GM23248 (cell line): ENCODE data around the gene ZNF398. TPM values are rescaled to one million over a fixed set of nuclear protein-coding genes. Genes with fewer than 3 reads are reported as not detected.

Experiments
- DNase-seq: peaks from one replicate; pipeline ENCODE4 v3.0.0-alpha.2; 2015
- H2AFZ ChIP-seq: fragments of 200-600 bp; sonication (generic); 2 replicates; pipeline ENCODE4 v1.6.1; 2016; ENCODE audit warnings: antibody characterized with exemption
- H3F3A ChIP-seq: fragments of 200-600 bp; sonication (generic); 2 replicates; pipeline ENCODE4 v1.6.1; 2016; ENCODE audit warnings: mild to moderate bottlenecking, antibody characterized with exemption, mixed run types; ENCODE audit not compliant: insufficient read depth
- H3K27ac ChIP-seq: fragments of 200-600 bp; sonication (generic); 2 replicates; pipeline ENCODE4 v1.5.1; 2016; ENCODE audit warnings: mild to moderate bottlenecking
- H3K27me3 ChIP-seq: fragments of 200-600 bp; sonication (generic); replicated peaks from 2 replicates; pipeline ENCODE4 v1.6.1; 2016; ENCODE audit warnings: mild to moderate bottlenecking; ENCODE audit not compliant: insufficient read depth
- H3K36me3 ChIP-seq: fragments of 200-600 bp; sonication (generic); 2 replicates; pipeline ENCODE4 v1.6.1; 2016; ENCODE audit warnings: low read depth, mild to moderate bottlenecking
- H3K4me1 ChIP-seq: fragments of 200-600 bp; sonication (generic); 2 replicates; pipeline ENCODE4 v1.6.1; 2016; ENCODE audit warnings: mild to moderate bottlenecking; ENCODE audit not compliant: insufficient read depth
- H3K4me2 ChIP-seq: fragments of 200-600 bp; sonication (generic); one replicate; pipeline ENCODE4 v1.6.1; 2016; ENCODE audit warnings: mild to moderate bottlenecking; ENCODE audit not compliant: unreplicated experiment
- H3K4me3 ChIP-seq: fragments of 200-600 bp; sonication (generic); 2 replicates; pipeline ENCODE4 v1.5.1; 2016; ENCODE audit warnings: mild to moderate bottlenecking
- H3K79me2 ChIP-seq: fragments of 200-600 bp; sonication (generic); 2 replicates; pipeline ENCODE4 v1.6.1; 2016; ENCODE audit warnings: mild to moderate bottlenecking; ENCODE audit not compliant: insufficient read depth
- H3K9ac ChIP-seq: fragments of 200-600 bp; sonication (generic); 2 replicates; pipeline ENCODE4 v1.6.1; 2016; ENCODE audit warnings: mild to moderate bottlenecking
- H3K9me2 ChIP-seq: fragments of 200-600 bp; sonication (generic); 2 replicates; pipeline ENCODE4 v1.6.1; 2016; ENCODE audit warnings: mixed run types, mild to moderate bottlenecking, moderate library complexity; ENCODE audit not compliant: insufficient read depth
- H3K9me3 ChIP-seq: fragments of 200-600 bp; sonication (generic); one replicate; pipeline ENCODE4 v1.6.1; 2017; ENCODE audit warnings: low read depth
- H4K20me1 ChIP-seq: fragments of 200-600 bp; sonication (generic); 2 replicates; pipeline ENCODE4 v1.6.0; 2016; ENCODE audit not compliant: insufficient read depth
- EZH2 ChIP-seq: fragments of 200-600 bp; sonication (generic); IDR thresholded peaks from 2 replicates; pipeline ENCODE4 v1.6.1; 2018; ENCODE audit warnings: antibody characterized with exemption, mild to moderate bottlenecking; ENCODE audit not compliant: insufficient read depth, poor library complexity, severe bottlenecking
- EZH2phosphoT487 ChIP-seq: fragments of 200-600 bp; sonication (generic); IDR thresholded peaks from 2 replicates; pipeline ENCODE4 v1.6.1; 2018; ENCODE audit warnings: antibody characterized with exemption, moderate library complexity, mild to moderate bottlenecking, low read depth; ENCODE audit not compliant: insufficient read depth
- WGBS, 2 experiments: methylation state at CpG; one replicate each; pipeline ENCODE4 v1.1.6; 2015 to 2017; ENCODE audit warnings: low lambda C conversion rate in 2 of 2, low coverage in 1 of 2; ENCODE audit errors: missing lambda C conversion rate in 2 of 2; 5-methylcytosine and 5-hydroxymethylcytosine counted together
- in situ Hi-C: fragments of 300-500 bp; cut with MboI; formaldehyde crosslinking; loops from 2 replicates; pipeline ENCODE4 v1.15.0; 2020
- polyA plus RNA-seq: library from polyadenylated mRNA; unstranded; fragments of >200 nt; fragmentation: Nextera tagmentation; extraction: Ambion mirVana; gene quantifications from 2 replicates; pipeline ENCODE4 v1.2.1, GENCODE V29; 2016
- total RNA-seq: library from RNA; depleted of rRNA; stranded (reverse); fragments of >200 nt; shearing (Covaris generic); gene quantifications from 2 replicates; pipeline ENCODE4 v1.2.3, GENCODE V29; 2014; rRNA removed

Gene ZNF398
- total RNA-seq (8.1 and 12.5 TPM in 2 replicates), polyA plus RNA-seq (6.7 and 7.1 TPM in 2 replicates)

- H3K36me3 ChIP-seq = no peaks in the 10 kb centered on the region
- WGBS, 2 experiments = 1 to 2% methylated on average over 42 to 57 of the region's 79 CpGs
- H4K20me1 ChIP-seq = no peaks in the 10 kb centered on the region
- H3K4me3 ChIP-seq = peak within 1 kb of the TSS; percentile 96
- no peak for TF ChIP-seq EZH2
- no peak for TF ChIP-seq EZH2phosphoT487
- peak within 1 kb of the TSS; percentile 95 for H3K27ac ChIP-seq
- H3K9me3 ChIP-seq = no peaks in the 10 kb centered on the region
- peak within 1 kb of the TSS; percentile 99 for H3K9ac ChIP-seq
- in situ Hi-C loops = no loop called here
- peak; percentile 91 for DNase-seq
- H3K27me3 ChIP-seq = no peaks in the 10 kb centered on the region
- H3K4me1 ChIP-seq = 0 out of 2 replicates have a peak, but pooled peaks cover 3% of the 10 kb centered on the region
- H3K9me2 ChIP-seq = no peaks in the 10 kb centered on the region
- peaks cover 45% of the 10 kb centered on the region for H3K79me2 ChIP-seq
- H2AFZ ChIP-seq = peak within 1 kb of the TSS; percentile 99
- H3F3A ChIP-seq = peaks cover 24% of the 10 kb centered on the region
- peak within 1 kb of the TSS; percentile 94 for H3K4me2 ChIP-seq
Measured at GRCh38 chr7:149147072-149147751, at the start of gene ZNF398. Gene ZNF398, plus strand, starts transcription at chr7:149147453. Its CDS starts 290 bp downstream, at chr7:149147743.

GRCh38 chr7:149099058-149099457 is 48.2 kb upstream of the ZNF398 start:
- Histone ChIP-seq H4K20me1 (no peaks in the 10 kb centered on the region), H3K9me3 (no peaks in the 10 kb centered on the region), H3K79me2 (no peaks in the 10 kb centered on the region), H3K4me2 (no peak overlapping the region), H3K9me2 (no peaks in the 10 kb centered on the region), H3K27ac (no peak overlapping the region), H3K4me1 (0 out of 2 replicates have a peak, but pooled peaks cover 7% of the 10 kb centered on the region), H2AFZ (no peak overlapping the region), H3K27me3 (no peaks in the 10 kb centered on the region), H3K9ac (no peak overlapping the region), H3F3A (peaks cover 3% of the 10 kb centered on the region; the same call in 1 of the 2 replicates), H3K4me3 (no peak overlapping the region), H3K36me3 (no peaks in the 10 kb centered on the region)
- in situ Hi-C loops = no loop called here
- no peak for DNase-seq
- TF ChIP-seq EZH2 = no peak
- no peak for TF ChIP-seq EZH2phosphoT487
- 82 to 83% methylated on average over 6 of the region's 6 CpGs for WGBS, 2 experiments

GRCh38 chr7:149100821-149101220 is 46.4 kb upstream of the ZNF398 start:
- no peak overlapping the region for H3K4me2 ChIP-seq
- WGBS, 2 experiments = 83 to 88% methylated on average over 2 of the region's 2 CpGs
- H3K9me2 ChIP-seq = no peaks in the 10 kb centered on the region
- no peaks in the 10 kb centered on the region for H3K79me2 ChIP-seq
- no peaks in the 10 kb centered on the region for H3K27me3 ChIP-seq
- no peak for TF ChIP-seq EZH2phosphoT487
- no peak for TF ChIP-seq EZH2
- no peaks in the 10 kb centered on the region for H3K9me3 ChIP-seq
- H3K27ac ChIP-seq = no peak overlapping the region
- H3K4me3 ChIP-seq = no peak overlapping the region
- in situ Hi-C loops = no loop called here
- DNase-seq = no peak
- H3K9ac ChIP-seq = no peak overlapping the region
- no peak overlapping the region for H2AFZ ChIP-seq
- no peaks in the 10 kb centered on the region for H4K20me1 ChIP-seq
- H3K36me3 ChIP-seq = no peaks in the 10 kb centered on the region
- H3K4me1 ChIP-seq = 0 out of 2 replicates have a peak, but pooled peaks cover 7% of the 10 kb centered on the region
- H3F3A ChIP-seq = peaks cover 3% of the 10 kb centered on the region; the same call in 1 of the 2 replicates

- H3F3A ChIP-seq = peaks cover 3% of the 10 kb centered on the region; the same call in 1 of the 2 replicates
- H3K27me3 ChIP-seq = no peaks in the 10 kb centered on the region
- in situ Hi-C loops = no loop called here
- 0 out of 2 replicates have a peak, but pooled peaks cover under 1% of the 10 kb centered on the region for H3K4me1 ChIP-seq
- no peak overlapping the region for H3K4me2 ChIP-seq
- no peak for TF ChIP-seq EZH2phosphoT487
- no peak for TF ChIP-seq EZH2
- no peaks in the 10 kb centered on the region for H3K9me3 ChIP-seq
- DNase-seq = no peak
- no peaks in the 10 kb centered on the region for H3K9me2 ChIP-seq
- no peak overlapping the region for H2AFZ ChIP-seq
- no peak overlapping the region for H3K9ac ChIP-seq
- H3K27ac ChIP-seq = no peak overlapping the region
- no peaks in the 10 kb centered on the region for H4K20me1 ChIP-seq
- H3K36me3 ChIP-seq = no peaks in the 10 kb centered on the region
- H3K79me2 ChIP-seq = no peaks in the 10 kb centered on the region
- no peak overlapping the region for H3K4me3 ChIP-seq
- 36 to 60% methylated on average over 1 of the region's 1 CpG for WGBS, 2 experiments
Measured at GRCh38 chr7:149102666-149103065, 44.6 kb upstream of the ZNF398 start.
